Retinal pigment epithelial cell (primary cell): Measurements from ENCODE around the gene TAS2R42.

ENCODE experiments used
- DNase-seq: peaks from one replicate; pipeline ENCODE4 v3.0.0-alpha.2; 2010; ENCODE audit warnings: low read depth
- H3K4me3 ChIP-seq: 2 replicates; pipeline ENCODE4 v1.5.1; 2011; ENCODE audit warnings: mild to moderate bottlenecking, low read length, control low read depth, moderate library complexity
- TF ChIP-seq, protein P1 (sequence below): conservative IDR thresholded peaks from 2 replicates; pipeline ENCODE4 v1.5.1; 2011; ENCODE audit warnings: low read depth, low read length, control low read depth, inconsistent platforms

Gene TAS2R42

DNA sequence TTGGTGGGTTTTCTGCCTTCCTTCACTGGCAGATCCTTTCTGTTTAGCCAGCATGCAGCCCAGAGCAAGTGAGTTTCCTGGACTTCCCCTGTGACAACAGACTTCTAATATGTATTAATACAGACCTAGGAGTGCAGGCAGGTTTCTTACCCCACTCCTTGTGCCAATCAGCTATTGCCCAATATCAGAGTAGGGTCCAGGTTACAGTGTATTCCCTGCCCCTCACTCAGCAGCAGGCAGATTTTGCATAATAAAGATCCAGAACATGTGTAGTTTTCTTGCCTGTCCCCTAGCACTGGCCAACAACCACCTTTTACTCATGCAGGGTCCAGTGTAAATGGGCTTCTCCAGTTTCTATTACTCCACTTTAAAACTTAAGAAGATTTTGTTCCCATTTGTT, 20.4 kb downstream of the TAS2R42 start:
- TF ChIP-seq, protein P1, sequence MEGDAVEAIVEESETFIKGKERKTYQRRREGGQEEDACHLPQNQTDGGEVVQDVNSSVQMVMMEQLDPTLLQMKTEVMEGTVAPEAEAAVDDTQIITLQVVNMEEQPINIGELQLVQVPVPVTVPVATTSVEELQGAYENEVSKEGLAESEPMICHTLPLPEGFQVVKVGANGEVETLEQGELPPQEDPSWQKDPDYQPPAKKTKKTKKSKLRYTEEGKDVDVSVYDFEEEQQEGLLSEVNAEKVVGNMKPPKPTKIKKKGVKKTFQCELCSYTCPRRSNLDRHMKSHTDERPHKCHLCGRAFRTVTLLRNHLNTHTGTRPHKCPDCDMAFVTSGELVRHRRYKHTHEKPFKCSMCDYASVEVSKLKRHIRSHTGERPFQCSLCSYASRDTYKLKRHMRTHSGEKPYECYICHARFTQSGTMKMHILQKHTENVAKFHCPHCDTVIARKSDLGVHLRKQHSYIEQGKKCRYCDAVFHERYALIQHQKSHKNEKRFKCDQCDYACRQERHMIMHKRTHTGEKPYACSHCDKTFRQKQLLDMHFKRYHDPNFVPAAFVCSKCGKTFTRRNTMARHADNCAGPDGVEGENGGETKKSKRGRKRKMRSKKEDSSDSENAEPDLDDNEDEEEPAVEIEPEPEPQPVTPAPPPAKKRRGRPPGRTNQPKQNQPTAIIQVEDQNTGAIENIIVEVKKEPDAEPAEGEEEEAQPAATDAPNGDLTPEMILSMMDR, result no peak
- DNase-seq, result no peak
- no peak overlapping the region for H3K4me3 ChIP-seq

DNA sequence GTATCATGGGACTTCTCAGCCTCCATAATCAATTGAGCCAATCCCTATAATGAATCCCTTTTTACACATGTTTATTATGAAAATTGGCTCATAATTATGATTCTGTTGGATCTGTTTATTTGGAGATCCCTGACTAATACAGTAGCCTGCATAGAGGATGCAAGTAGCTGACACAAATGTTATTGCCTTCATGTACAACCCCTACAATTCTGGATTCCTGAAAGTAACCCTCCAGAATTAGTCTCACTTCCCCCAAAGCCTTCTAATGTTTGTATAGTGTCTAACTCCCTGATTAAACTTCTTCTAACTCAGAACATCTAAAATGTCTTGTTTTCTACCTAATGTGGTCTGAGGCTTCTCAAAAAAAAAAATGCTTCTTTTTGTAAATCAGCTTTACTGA, 22.4 kb downstream of the TAS2R42 start:
- no peak overlapping the region for H3K4me3 ChIP-seq
- TF ChIP-seq, protein P1, result no peak

DNA sequence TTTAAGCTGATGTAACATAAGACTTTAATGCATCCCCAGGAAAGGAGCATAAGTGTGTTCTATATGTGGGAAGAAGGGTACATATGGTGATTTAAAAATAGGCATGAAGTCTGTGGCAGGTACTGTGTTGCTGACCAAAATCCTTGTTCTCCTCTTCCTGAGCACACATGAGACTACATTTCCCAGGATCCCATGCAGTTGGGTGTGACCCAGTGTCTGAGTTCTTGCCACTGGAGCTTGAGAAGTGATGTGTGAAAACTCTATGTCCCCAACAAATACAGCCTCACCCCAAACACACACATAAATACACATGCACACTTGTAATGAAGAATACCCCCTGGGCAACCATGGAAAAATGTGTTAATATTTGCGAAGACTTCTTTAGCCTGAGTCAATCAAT, 24.2 kb downstream of the TAS2R42 start:
- H3K4me3 ChIP-seq, result no peak overlapping the region
- DNase-seq, result no peak
- TF ChIP-seq, protein P1, result no peak

More for the DNA sequence above, 22.4 kb downstream of the TAS2R42 start:
- no peak for DNase-seq

DNA sequence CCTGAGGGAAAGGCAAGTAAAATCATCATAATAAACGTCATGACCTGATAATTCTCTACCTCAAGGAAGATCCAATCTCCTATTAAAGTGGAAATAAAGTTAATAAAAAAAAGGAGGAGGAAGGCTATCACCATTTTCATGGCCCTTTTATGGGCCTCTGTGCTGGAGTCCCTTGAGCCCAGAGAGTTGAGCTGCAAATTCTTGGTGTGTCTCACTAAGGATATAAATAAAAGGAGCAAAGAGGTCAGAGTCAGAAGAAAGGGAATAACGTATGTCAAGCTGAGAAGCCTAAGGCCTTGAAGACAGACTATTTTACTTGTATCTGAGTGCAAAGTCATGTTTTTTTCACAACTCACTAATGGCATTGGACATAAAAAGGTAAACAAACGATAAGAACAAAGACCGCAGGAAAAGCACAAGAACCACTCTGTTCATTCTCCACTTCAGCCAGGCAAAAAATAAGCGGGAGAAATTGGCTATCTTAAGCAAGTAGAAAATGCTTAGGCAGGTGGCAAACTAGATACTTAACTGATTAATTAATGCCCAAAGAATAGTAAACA, 27.8 kb downstream of the TAS2R42 start:
- DNase-seq, result no peak
- no peak overlapping the region for H3K4me3 ChIP-seq
- TF ChIP-seq, protein P1, result no peak

DNA sequence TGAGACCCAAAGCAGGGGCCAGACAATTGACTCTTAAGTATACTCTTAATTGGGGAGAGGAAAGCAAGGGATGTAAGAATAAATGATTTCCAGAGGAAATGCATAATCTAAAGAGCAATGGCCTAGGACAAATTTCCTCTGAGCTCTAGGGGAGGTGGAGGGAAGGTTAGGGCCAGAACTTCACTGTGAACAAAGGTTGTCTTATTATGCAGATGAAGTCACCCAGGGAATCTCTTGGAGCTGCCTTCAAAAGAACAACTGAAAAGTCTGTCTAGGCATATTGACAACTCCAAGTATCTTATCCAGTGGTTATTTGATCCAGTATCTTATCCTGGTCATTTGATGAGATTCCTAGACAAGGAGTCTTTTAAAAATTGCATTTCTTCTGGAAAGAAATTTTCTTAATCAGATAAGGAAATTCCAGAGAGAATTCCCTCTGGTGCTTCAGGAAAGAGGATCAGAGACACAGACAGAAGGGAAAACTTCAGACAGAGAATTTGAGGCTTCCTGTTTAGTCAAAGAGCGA, 32.3 kb downstream of the TAS2R42 start:
- TF ChIP-seq, protein P1, result no peak
- no peak overlapping the region for H3K4me3 ChIP-seq
- no peak for DNase-seq

DNA sequence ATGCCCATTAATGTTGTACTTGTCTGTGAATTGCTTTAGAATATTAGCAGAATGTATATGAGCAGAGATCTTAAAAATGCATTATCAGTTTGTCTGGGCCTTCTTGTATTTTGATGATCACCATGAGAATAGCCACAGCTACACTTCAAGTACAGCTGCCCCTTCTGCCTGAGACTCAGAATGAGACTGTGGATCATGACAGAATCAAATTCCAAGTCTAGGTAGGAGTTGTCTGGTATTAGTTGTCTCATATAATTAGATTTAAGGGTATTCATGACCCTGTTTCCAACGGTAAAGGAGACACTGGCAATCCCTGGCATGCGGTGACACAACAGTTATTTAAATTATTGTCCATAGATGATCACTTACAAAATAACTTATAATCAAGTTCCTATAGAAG, 34.0 kb downstream of the TAS2R42 start:
- TF ChIP-seq, protein P1, result no peak
- no peak for DNase-seq
- H3K4me3 ChIP-seq, result no peak overlapping the region

DNA sequence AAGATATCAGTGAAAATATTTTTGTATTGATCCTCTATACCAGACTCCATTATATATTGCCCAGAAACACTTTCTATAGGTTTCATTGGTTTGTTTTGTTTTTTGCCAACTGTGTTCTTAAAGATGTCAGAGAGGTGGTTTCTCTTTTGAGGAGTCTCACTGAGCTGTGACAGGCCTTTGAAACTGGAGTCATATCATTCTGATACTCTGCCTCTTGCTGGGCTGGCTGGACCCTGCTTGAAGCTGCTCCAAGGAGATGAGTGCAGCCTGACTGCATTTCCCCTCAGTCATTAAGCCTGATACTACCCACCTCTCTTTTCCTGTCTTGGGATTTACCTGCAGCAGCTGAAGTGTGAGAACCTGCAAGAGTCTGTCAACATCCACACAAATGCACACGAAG, 35.9 kb downstream of the TAS2R42 start:
- no peak for DNase-seq
- no peak overlapping the region for H3K4me3 ChIP-seq
- TF ChIP-seq, protein P1, result no peak
